AG09319 (cell line): ENCODE results near the gene RHBDF1.

Experiments
- DNase-seq: peaks from one replicate; pipeline ENCODE4 v3.0.0-alpha.2; 2010; ENCODE audit warnings: low read depth; ENCODE audit errors: extremely low read depth
- TF ChIP-seq, protein P1 (sequence below): IDR thresholded peaks from 2 replicates; pipeline ENCODE4 v1.5.1; 2011; ENCODE audit warnings: low read depth, mild to moderate bottlenecking, inconsistent platforms, low read length, moderate library complexity

The RHBDF1 gene, protein sequence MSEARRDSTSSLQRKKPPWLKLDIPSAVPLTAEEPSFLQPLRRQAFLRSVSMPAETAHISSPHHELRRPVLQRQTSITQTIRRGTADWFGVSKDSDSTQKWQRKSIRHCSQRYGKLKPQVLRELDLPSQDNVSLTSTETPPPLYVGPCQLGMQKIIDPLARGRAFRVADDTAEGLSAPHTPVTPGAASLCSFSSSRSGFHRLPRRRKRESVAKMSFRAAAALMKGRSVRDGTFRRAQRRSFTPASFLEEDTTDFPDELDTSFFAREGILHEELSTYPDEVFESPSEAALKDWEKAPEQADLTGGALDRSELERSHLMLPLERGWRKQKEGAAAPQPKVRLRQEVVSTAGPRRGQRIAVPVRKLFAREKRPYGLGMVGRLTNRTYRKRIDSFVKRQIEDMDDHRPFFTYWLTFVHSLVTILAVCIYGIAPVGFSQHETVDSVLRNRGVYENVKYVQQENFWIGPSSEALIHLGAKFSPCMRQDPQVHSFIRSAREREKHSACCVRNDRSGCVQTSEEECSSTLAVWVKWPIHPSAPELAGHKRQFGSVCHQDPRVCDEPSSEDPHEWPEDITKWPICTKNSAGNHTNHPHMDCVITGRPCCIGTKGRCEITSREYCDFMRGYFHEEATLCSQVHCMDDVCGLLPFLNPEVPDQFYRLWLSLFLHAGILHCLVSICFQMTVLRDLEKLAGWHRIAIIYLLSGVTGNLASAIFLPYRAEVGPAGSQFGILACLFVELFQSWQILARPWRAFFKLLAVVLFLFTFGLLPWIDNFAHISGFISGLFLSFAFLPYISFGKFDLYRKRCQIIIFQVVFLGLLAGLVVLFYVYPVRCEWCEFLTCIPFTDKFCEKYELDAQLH

DNA sequence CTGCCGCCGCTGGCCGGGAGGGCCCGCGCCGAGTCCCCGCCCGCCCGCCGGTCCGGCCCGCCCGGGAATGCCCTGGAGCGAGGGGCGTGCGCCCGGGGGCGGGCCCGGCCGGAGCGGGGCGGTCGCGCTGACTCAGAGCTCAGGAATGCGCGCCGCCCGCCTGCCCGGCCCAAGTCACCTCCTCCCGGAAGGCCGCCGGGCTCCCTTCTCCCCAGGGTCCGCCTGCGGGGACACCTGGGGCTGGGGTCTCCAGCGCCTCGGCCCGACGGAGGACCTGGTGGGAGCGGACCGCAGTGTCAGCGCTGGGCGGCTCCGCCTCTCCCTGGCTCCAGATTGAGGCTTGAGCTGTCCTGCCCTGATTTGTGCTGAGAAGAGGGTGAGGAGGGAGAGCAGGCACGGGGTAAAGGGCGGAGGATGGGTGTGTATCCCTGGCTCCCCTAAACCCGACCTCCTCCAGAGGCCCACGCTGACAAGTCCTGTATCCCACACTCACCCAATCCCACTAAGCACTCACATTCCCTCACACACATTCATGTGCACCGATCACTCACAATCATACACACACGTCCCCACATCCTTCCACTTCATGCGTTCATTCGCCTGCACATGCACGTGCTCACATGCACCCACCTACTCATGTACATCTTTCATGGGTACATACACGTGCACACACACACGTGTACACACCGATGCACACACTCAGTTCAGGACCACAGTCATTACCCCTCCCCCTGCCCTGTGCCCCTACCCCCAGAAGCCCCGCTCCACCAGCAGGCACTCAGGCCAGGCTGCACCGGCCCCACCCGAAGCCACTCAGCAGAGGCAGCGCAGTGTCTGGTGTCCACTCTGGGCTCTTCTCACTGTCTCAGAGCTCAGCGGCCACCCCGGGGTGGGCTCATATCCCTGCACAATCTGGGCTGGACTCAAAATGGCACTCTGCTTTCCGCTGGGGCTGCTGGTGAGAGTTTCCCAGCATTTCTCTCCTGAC is at the start of gene RHBDF1:
TSS of gene RHBDF1 (minus strand) at position 71 of the 988 bp plus-strand sequence. CDS start 7,616 bp downstream, outside the sequence.
- DNase-seq, result no peak
- TF ChIP-seq, protein P1, sequence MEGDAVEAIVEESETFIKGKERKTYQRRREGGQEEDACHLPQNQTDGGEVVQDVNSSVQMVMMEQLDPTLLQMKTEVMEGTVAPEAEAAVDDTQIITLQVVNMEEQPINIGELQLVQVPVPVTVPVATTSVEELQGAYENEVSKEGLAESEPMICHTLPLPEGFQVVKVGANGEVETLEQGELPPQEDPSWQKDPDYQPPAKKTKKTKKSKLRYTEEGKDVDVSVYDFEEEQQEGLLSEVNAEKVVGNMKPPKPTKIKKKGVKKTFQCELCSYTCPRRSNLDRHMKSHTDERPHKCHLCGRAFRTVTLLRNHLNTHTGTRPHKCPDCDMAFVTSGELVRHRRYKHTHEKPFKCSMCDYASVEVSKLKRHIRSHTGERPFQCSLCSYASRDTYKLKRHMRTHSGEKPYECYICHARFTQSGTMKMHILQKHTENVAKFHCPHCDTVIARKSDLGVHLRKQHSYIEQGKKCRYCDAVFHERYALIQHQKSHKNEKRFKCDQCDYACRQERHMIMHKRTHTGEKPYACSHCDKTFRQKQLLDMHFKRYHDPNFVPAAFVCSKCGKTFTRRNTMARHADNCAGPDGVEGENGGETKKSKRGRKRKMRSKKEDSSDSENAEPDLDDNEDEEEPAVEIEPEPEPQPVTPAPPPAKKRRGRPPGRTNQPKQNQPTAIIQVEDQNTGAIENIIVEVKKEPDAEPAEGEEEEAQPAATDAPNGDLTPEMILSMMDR, result no peak

- TF ChIP-seq, protein P1, result no peak
- no peak for DNase-seq
These were observed 48.3 kb upstream of the RHBDF1 start for GRCh38 chr16:120756-121155.

GRCh38 chr16:119835-120491 is 47.5 kb upstream of the RHBDF1 start:
- TF ChIP-seq, protein P1, result no peak
- no peak for DNase-seq

DNA sequence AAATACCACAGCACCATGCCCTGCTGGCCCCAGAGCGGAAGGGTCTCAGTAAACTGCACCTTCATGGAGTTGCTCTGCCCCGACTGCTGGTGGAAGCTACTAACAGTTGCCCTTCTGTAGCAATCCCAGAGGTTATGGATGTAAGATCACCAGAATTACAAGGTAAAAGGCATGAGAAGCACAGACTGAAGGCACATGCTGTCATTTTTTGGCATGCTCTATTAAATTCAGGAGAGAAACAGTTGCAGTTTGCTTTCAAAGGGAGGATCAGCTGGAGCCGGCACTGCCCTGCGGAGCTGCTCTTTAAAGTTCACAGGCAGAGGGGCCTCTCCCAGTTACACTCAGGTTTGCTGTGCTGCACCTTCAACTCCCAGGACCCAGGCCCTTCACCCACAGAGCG is 46.9 kb upstream of the RHBDF1 start:
- DNase-seq, result no peak
- TF ChIP-seq, protein P1, result no peak

DNA sequence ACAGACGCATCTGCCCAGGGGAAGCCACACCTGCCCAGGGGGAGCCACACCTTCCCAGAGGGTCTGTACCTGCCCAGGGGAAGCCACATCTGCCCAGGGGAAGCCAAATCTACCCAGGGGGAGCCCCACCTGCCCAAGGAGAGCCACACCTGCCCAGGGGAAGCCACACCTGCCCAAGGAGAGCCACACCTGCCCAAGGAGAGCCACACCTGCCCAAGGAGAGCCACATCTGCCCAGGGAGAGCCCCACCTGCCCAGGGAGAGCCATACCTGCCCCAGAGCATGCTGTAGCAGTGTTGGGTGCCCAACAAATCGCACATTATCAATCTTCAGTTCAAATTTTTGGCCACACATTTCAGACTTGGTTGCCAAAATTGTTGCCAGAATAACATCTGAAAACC is 46.4 kb upstream of the RHBDF1 start:
- no peak for DNase-seq

More for the DNA sequence above, 46.4 kb upstream of the RHBDF1 start:
- TF ChIP-seq, protein P1, result no peak
